ENCODE measurements around the gene ATP8B4. TPM values are rescaled to one million over a fixed set of nuclear protein-coding genes. Genes with fewer than 3 reads are reported as not detected.

Gene ATP8B4
- total and polyA plus RNA-seq, 12 donors = 2.1 to 23.9 (median 4.9) TPM

DNA sequence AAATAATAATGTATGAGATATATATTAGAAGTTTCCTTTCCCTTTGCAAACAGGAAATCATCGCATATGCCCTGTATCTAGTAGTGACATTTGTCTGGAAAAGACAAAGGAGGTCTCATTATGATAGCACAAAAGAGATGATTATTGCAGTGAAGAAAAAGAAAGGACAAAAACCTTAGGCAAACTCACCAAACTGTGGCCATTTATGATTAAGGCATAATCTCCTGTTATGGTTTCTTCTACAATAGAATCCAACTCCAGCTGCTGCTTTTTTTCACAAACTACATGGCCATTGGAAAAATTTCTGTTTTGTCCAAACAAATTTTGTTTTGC lies 218.2 kb downstream of the ATP8B4 start:
- no peaks in the 10 kb centered on the region for H3K36me3 ChIP-seq (replicated peaks in 1 of 2)
- intact Hi-C loops (cut with DNase I) = no loop called here
- no peak for DNase-seq
- no peak for TF ChIP-seq POLR2A (IDR thresholded peaks at IDR 0.05)
- TF ChIP-seq, protein P1, sequence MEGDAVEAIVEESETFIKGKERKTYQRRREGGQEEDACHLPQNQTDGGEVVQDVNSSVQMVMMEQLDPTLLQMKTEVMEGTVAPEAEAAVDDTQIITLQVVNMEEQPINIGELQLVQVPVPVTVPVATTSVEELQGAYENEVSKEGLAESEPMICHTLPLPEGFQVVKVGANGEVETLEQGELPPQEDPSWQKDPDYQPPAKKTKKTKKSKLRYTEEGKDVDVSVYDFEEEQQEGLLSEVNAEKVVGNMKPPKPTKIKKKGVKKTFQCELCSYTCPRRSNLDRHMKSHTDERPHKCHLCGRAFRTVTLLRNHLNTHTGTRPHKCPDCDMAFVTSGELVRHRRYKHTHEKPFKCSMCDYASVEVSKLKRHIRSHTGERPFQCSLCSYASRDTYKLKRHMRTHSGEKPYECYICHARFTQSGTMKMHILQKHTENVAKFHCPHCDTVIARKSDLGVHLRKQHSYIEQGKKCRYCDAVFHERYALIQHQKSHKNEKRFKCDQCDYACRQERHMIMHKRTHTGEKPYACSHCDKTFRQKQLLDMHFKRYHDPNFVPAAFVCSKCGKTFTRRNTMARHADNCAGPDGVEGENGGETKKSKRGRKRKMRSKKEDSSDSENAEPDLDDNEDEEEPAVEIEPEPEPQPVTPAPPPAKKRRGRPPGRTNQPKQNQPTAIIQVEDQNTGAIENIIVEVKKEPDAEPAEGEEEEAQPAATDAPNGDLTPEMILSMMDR (IDR thresholded peaks at IDR 0.05) = no peak
- WGBS, 4 donors = 75 to 90% (median 85%) methylated on average over 1 of the region's 1 CpG
- peak overlapping the region in 2 of 5 donors; percentile 48 to 55 for H3K27ac ChIP-seq
- no peaks in the 10 kb centered on the region for H3K27me3 ChIP-seq
- H3K4me1 ChIP-seq (replicated peaks in 1 of 2) = peaks cover 0 to 18% of the 10 kb centered on the region in 2 donors
- no peak overlapping the region for H3K4me3 ChIP-seq
- H3K9me3 ChIP-seq (replicated peaks in 1 of 3) = no peaks in the 10 kb centered on the region

DNA sequence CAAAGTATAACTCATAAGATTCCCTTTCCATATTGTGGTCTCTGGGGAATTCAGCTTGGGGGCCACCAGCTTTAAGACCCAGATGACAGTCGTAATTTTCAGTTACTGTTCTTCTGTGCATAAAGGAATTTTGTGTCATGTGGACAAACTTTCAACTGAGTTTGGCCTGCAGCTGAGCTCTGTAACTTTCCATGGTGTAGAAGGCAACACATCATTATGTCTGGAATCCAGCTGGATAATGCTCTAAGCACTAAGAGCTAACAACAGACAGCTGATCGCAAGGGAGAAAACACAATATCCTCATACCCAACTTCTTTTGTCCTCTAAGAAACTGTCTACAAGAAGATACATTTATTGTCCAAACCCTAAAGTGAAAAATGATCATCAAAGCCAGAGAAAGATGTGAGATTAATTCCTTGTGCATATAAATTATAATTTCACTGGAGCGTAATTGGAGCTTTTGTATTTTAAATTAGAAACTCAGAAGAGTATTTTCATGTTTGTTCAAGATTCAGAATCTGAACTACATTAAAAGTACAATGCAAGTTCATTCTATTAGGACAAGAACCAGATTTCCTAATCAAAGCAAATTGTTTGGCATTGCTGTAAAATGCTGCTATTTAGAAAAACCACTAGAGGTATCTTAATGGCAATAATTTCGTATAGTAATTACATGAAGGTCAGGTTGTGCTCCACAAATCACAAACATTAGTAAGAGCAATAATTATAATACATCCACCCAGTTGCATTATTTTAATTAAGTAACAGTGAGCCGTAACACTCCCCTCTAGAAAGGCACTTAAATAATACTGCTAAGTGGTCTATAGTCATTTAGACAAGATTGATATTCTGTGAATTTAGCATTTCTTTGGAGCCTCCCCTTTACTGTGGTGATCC lies 218.8 kb downstream of the ATP8B4 start:
- Histone ChIP-seq H3K4me1 (replicated peaks in 1 of 2) (peaks cover 0 to 18% of the 10 kb centered on the region in 2 donors), H3K4me3 (no peak overlapping the region), H3K27ac (peak overlapping the region in 2 of 5 donors; percentile 48 to 50), H3K27me3 (no peaks in the 10 kb centered on the region), H3K9me3 (replicated peaks in 1 of 3) (no peaks in the 10 kb centered on the region), H3K36me3 (replicated peaks in 1 of 2) (no peaks in the 10 kb centered on the region)
- DNase-seq = no peak
- no peak for TF ChIP-seq POLR2A (IDR thresholded peaks at IDR 0.05)
- TF ChIP-seq, protein P1 (IDR thresholded peaks at IDR 0.05) = no peak
- intact Hi-C loops (cut with DNase I) = no loop called here
- WGBS, 4 donors = 54 to 68% (median 64%) methylated on average over 5 of the region's 5 CpGs

DNA sequence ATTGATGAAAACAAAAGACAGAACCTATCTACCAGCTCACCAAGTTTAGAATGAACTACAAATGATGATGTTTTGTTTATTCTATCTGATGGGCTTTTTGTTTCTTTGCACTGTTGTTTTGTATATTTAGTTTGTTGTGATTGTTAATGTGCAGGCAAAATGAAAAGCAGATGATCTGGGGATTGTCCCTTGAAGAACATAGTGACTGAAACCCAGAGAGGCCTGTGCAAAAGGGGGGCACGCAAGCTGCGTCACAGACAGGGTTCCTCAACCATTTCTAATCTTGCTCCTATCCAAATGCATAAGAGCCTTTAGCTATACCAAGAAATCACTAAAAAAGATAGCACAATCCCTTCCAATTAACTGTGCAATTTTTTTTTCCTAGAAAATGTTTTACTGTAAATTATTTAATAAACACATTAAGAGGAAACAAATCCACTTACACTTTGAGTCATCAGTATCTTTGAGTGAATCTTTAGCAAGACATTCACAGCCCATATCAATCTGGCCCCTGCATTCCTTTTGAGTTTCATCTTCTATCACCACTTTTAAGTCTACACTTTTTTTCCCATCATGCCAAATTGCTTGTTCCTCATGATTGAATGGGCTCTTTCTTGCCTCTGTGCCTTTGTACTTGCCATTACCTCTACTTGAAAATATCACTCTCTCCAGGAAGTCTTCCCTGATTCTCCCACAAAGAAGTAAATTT lies 220.3 kb downstream of the ATP8B4 start:
- H3K9me3 ChIP-seq (replicated peaks in 1 of 3) = no peaks in the 10 kb centered on the region
- H3K27ac ChIP-seq = peak overlapping the region in 2 of 5 donors; percentile 38 to 62
- peaks cover 0 to 18% of the 10 kb centered on the region in 2 donors for H3K4me1 ChIP-seq (replicated peaks in 1 of 2)
- intact Hi-C loops (cut with DNase I) = no loop called here
- TF ChIP-seq, protein P1 (IDR thresholded peaks at IDR 0.05) = no peak
- no peak overlapping the region for H3K4me3 ChIP-seq
- WGBS, 4 donors = 85 to 100% (median 93%) methylated on average over 2 of the region's 2 CpGs
- no peaks in the 10 kb centered on the region for H3K36me3 ChIP-seq (replicated peaks in 1 of 2)
- DNase-seq = no peak
- no peaks in the 10 kb centered on the region for H3K27me3 ChIP-seq

DNA sequence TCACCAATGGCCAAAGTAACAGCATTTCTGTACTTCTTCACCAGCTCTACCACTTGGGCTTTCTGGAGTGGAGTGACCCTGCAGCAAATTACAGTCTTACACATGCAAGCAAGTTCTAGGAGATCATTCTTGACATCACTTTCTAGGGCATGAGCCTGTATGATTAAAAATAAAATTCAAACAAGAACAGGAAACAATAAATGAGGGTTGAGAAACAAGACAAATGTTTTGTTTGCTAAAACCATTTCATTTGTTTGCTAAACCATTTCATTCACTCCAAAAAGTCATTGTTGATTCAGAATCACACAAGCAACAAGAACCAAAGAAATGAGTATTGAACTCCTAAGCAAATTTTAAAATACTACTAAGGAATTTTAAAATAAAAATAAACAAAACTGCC lies 220.9 kb downstream of the ATP8B4 start:
- H3K4me1 ChIP-seq (replicated peaks in 1 of 2) = peaks cover 0 to 18% of the 10 kb centered on the region in 2 donors
- no peak for TF ChIP-seq POLR2A (IDR thresholded peaks at IDR 0.05)
- TF ChIP-seq, protein P1 (IDR thresholded peaks at IDR 0.05) = no peak
- H3K27ac ChIP-seq = no peak overlapping the region
- H3K4me3 ChIP-seq = no peak overlapping the region
- intact Hi-C loops (cut with DNase I) = no loop called here
- no peaks in the 10 kb centered on the region for H3K27me3 ChIP-seq
- H3K36me3 ChIP-seq (replicated peaks in 1 of 2) = no peaks in the 10 kb centered on the region
- H3K9me3 ChIP-seq (replicated peaks in 1 of 3) = no peaks in the 10 kb centered on the region
- DNase-seq = no peak
